ENCODE results near the gene FAM184A. TPM values are rescaled to one million over a fixed set of nuclear protein-coding genes. Genes with fewer than 3 reads are reported as not detected.

The FAM184A gene
- total and polyA plus RNA-seq, 2 of the 13 experiments (the other 11 are each of a cell fraction or from before 2014, with no cell fraction given), result 7.0 to 18.0 TPM

DNA sequence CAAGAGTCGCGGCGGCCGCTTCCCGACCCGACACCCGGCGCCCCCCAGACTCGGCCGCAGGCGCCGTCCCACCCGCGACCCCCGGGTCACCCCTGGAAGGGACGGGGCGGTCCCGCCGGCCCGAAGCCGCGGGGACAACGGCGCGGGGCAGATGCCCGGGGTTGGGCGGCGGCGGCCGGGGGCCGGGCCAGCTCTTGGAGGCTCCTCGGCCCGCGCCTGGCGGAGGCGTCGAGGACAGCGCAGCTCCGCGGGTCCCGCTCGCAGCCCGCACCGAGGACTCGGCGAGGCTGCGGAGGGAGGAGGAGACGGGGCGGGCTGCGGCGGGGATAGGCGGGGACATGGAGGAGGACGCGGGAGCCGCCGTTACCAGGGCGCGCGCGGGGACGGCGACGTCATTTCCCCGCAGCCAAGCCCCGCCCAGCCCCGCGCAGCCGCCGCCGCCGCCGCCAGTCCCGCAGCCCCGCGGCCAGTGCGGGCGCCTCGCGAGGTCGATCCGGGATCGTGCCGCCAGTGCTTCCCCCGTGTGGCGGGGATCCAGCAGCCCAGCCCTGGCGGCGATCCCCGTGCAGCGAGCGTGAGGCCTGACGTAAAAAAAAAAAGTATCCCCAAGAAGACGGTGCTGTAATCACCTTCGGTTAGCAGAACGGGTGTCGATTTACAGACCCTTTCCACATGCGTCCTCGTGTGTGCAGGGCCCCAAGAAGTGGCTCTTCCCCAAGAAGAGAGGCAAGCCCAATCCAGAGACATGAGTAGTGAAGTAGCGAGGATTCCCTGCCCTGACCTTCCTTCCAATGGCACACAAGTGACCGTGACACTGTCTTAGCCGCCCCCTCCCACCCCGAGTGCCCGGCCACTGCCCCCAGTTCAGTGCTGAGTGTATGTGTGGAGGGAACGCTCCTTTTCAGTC, at the start of gene FAM184A (continued):
- TF ChIP-seq NR2F6 (IDR thresholded peaks at IDR 0.05) (no peak), NR2F6 (CRISPR knock-in tag; IDR thresholded peaks at IDR 0.05) (peak; percentile 34; the same call in 1 of the 2 replicates), ZFY (CRISPR knock-in tag; IDR thresholded peaks at IDR 0.05) (peak; percentile 72), ZNF430 (CRISPR knock-in tag; IDR thresholded peaks at IDR 0.05) (peak; percentile 16; the same call in 1 of the 2 replicates), ZBTB25 (CRISPR knock-in tag; IDR thresholded peaks at IDR 0.05) (peak; percentile 62), U2AF1 (optimal IDR thresholded peaks at IDR 0.05; ENCODE audit: low read depth, low read length) (no peak)
- TF ChIP-seq, protein P1, sequence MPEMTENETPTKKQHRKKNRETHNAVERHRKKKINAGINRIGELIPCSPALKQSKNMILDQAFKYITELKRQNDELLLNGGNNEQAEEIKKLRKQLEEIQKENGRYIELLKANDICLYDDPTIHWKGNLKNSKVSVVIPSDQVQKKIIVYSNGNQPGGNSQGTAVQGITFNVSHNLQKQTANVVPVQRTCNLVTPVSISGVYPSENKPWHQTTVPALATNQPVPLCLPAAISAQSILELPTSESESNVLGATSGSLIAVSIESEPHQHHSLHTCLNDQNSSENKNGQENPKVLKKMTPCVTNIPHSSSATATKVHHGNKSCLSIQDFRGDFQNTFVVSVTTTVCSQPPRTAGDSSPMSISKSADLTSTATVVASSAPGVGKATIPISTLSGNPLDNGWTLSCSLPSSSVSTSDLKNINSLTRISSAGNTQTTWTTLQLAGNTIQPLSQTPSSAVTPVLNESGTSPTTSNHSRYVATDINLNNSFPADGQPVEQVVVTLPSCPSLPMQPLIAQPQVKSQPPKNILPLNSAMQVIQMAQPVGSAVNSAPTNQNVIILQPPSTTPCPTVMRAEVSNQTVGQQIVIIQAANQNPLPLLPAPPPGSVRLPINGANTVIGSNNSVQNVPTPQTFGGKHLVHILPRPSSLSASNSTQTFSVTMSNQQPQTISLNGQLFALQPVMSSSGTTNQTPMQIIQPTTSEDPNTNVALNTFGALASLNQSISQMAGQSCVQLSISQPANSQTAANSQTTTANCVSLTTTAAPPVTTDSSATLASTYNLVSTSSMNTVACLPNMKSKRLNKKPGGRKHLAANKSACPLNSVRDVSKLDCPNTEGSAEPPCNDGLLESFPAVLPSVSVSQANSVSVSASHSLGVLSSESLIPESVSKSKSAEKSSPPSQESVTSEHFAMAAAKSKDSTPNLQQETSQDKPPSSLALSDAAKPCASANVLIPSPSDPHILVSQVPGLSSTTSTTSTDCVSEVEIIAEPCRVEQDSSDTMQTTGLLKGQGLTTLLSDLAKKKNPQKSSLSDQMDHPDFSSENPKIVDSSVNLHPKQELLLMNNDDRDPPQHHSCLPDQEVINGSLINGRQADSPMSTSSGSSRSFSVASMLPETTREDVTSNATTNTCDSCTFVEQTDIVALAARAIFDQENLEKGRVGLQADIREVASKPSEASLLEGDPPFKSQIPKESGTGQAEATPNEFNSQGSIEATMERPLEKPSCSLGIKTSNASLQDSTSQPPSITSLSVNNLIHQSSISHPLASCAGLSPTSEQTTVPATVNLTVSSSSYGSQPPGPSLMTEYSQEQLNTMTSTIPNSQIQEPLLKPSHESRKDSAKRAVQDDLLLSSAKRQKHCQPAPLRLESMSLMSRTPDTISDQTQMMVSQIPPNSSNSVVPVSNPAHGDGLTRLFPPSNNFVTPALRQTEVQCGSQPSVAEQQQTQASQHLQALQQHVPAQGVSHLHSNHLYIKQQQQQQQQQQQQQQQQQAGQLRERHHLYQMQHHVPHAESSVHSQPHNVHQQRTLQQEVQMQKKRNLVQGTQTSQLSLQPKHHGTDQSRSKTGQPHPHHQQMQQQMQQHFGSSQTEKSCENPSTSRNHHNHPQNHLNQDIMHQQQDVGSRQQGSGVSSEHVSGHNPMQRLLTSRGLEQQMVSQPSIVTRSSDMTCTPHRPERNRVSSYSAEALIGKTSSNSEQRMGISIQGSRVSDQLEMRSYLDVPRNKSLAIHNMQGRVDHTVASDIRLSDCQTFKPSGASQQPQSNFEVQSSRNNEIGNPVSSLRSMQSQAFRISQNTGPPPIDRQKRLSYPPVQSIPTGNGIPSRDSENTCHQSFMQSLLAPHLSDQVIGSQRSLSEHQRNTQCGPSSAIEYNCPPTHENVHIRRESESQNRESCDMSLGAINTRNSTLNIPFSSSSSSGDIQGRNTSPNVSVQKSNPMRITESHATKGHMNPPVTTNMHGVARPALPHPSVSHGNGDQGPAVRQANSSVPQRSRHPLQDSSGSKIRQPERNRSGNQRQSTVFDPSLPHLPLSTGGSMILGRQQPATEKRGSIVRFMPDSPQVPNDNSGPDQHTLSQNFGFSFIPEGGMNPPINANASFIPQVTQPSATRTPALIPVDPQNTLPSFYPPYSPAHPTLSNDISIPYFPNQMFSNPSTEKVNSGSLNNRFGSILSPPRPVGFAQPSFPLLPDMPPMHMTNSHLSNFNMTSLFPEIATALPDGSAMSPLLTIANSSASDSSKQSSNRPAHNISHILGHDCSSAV (CRISPR knock-in tag; IDR thresholded peaks at IDR 0.05; ENCODE audit: borderline replicate concordance), result no peak
- TF ChIP-seq, protein P2, sequence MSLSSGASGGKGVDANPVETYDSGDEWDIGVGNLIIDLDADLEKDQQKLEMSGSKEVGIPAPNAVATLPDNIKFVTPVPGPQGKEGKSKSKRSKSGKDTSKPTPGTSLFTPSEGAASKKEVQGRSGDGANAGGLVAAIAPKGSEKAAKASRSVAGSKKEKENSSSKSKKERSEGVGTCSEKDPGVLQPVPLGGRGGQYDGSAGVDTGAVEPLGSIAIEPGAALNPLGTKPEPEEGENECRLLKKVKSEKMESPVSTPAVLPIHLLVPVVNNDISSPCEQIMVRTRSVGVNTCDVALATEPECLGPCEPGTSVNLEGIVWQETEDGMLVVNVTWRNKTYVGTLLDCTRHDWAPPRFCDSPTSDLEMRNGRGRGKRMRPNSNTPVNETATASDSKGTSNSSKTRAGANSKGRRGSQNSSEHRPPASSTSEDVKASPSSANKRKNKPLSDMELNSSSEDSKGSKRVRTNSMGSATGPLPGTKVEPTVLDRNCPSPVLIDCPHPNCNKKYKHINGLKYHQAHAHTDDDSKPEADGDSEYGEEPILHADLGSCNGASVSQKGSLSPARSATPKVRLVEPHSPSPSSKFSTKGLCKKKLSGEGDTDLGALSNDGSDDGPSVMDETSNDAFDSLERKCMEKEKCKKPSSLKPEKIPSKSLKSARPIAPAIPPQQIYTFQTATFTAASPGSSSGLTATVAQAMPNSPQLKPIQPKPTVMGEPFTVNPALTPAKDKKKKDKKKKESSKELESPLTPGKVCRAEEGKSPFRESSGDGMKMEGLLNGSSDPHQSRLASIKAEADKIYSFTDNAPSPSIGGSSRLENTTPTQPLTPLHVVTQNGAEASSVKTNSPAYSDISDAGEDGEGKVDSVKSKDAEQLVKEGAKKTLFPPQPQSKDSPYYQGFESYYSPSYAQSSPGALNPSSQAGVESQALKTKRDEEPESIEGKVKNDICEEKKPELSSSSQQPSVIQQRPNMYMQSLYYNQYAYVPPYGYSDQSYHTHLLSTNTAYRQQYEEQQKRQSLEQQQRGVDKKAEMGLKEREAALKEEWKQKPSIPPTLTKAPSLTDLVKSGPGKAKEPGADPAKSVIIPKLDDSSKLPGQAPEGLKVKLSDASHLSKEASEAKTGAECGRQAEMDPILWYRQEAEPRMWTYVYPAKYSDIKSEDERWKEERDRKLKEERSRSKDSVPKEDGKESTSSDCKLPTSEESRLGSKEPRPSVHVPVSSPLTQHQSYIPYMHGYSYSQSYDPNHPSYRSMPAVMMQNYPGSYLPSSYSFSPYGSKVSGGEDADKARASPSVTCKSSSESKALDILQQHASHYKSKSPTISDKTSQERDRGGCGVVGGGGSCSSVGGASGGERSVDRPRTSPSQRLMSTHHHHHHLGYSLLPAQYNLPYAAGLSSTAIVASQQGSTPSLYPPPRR (CRISPR knock-in tag; IDR thresholded peaks at IDR 0.05; ENCODE audit: borderline replicate concordance), result no peak
- TF ChIP-seq, protein P3, sequence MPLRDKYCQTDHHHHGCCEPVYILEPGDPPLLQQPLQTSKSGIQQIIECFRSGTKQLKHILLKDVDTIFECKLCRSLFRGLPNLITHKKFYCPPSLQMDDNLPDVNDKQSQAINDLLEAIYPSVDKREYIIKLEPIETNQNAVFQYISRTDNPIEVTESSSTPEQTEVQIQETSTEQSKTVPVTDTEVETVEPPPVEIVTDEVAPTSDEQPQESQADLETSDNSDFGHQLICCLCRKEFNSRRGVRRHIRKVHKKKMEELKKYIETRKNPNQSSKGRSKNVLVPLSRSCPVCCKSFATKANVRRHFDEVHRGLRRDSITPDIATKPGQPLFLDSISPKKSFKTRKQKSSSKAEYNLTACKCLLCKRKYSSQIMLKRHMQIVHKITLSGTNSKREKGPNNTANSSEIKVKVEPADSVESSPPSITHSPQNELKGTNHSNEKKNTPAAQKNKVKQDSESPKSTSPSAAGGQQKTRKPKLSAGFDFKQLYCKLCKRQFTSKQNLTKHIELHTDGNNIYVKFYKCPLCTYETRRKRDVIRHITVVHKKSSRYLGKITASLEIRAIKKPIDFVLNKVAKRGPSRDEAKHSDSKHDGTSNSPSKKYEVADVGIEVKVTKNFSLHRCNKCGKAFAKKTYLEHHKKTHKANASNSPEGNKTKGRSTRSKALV (CRISPR knock-in tag; IDR thresholded peaks at IDR 0.05), result no peak; the same call in 1 of the 2 replicates
